Gastroesophageal sphincter (tissue), 4 donors: Measurements from ENCODE around the gene POLN. TPM values are rescaled to one million over a fixed set of nuclear protein-coding genes. Genes with fewer than 3 reads are reported as not detected.

Experiments used
- ATAC-seq: fragments of 150-250 bp; one replicate; pipeline ENCODE4 v1.9.1; 2016; ENCODE audit warnings: mild to moderate bottlenecking, moderate library complexity
- H3K27ac ChIP-seq, 4 donors: fragments of 200-600 bp; sonication (generic) in 3 of 4; 1 replicate in 3 of 4; 2 replicates in 1 of 4; pipeline ENCODE4 v1.5.1; 2016 to 2019
- H3K27me3 ChIP-seq: fragments of 200-600 bp; sonication (generic); one replicate; pipeline ENCODE4 v1.5.1; 2019
- H3K36me3 ChIP-seq, 2 donors: fragments of 200-600 bp; sonication (generic); one replicate each; pipeline ENCODE4 v1.5.1; 2019; ENCODE audit warnings: control low read depth in 1 of 2
- H3K4me1 ChIP-seq, 3 donors: fragments of 200-600 bp; sonication (generic); 1 replicate in 2 of 3; 2 replicates in 1 of 3; pipeline ENCODE4 v1.5.1; 2016 to 2019; ENCODE audit warnings: control low read depth in 2 of 3
- H3K4me3 ChIP-seq, 2 donors: fragments of 200-600 bp; sonication (generic); one replicate each; pipeline ENCODE4 v1.5.1; 2019; ENCODE audit warnings: mild to moderate bottlenecking in 1 of 2, moderate library complexity in 1 of 2
- H3K9me3 ChIP-seq, 3 donors: fragments of 200-600 bp; sonication (generic); one replicate each; pipeline ENCODE4 v1.5.1; 2017 to 2019; ENCODE audit warnings: control low read depth in 2 of 3
- CTCF ChIP-seq, 4 experiments: fragments of 200-600 bp in 2 of 4; fragments of 450-650 bp in 2 of 4; sonication (generic) in 1 of 4; IDR thresholded peaks; one replicate each; pipeline ENCODE4 v1.5.1; 2017 to 2019; ENCODE audit warnings: antibody characterized with exemption in 4 of 4, mild to moderate bottlenecking in 2 of 4, moderate library complexity in 2 of 4
- EP300 ChIP-seq: sonication (generic); formaldehyde crosslinking; IDR thresholded peaks from one replicate; pipeline ENCODE4 v1.6.1; 2017; ENCODE audit warnings: antibody characterized with exemption, mild to moderate bottlenecking
- POLR2A ChIP-seq, 2 donors: fragments of 450-650 bp; IDR thresholded peaks; one replicate each; pipeline ENCODE4 v1.6.1; 2017; ENCODE audit warnings: antibody characterized with exemption in 2 of 2, mild to moderate bottlenecking in 2 of 2, moderate library complexity in 1 of 2
- POLR2AphosphoS5 ChIP-seq: sonication (generic); formaldehyde crosslinking; IDR thresholded peaks from one replicate; pipeline ENCODE4 v1.6.1; 2017; ENCODE audit warnings: antibody characterized with exemption
- WGBS, 2 donors: methylation state at CpG; one replicate each; pipeline ENCODE4 v1.1.5; 2018; ENCODE audit warnings: low coverage in 1 of 2; 5-methylcytosine and 5-hydroxymethylcytosine counted together
- total RNA-seq, 4 donors: library from RNA; depleted of rRNA; stranded (reverse); fragments of >200 nt; gene quantifications; one replicate each; pipeline ENCODE4 v1.1.0, GENCODE V29; 2016

Gene POLN
- total RNA-seq, 4 donors from 2014 or later, result 1.5 to 4.6 (median 2.6) TPM

GRCh38 chr4:2065106-2065930 lies 176.6 kb downstream of the POLN start:
- ATAC-seq, result no peak
- 75% methylated on average over 8 of the region's 24 CpGs; no CpG with 5 or more reads in 1 of the 2 donors for WGBS, 2 donors
- TF ChIP-seq POLR2AphosphoS5 (no peak), EP300 (no peak), CTCF (IDR thresholded peaks at IDR 0.05) (no peak), POLR2A (IDR thresholded peaks at IDR 0.05) (no peak)
- H3K27ac ChIP-seq, result no peak overlapping the region
- H3K36me3 ChIP-seq, result no peaks in the 10 kb centered on the region
- H3K4me1 ChIP-seq, result peaks cover 0 to 8% (median 0%) of the 10 kb centered on the region in 3 donors
- H3K4me3 ChIP-seq, result no peak overlapping the region
- peaks cover 99% of the 10 kb centered on the region for H3K27me3 ChIP-seq
- H3K9me3 ChIP-seq, result no peaks in the 10 kb centered on the region

GRCh38 chr4:2064276-2064991 lies 177.5 kb downstream of the POLN start:
- Histone ChIP-seq H3K27ac (no peak overlapping the region), H3K36me3 (no peaks in the 10 kb centered on the region), H3K4me1 (peaks cover 0 to 16% (median 4%) of the 10 kb centered on the region in 3 donors), H3K4me3 (no peak overlapping the region), H3K27me3 (peaks cover 98% of the 10 kb centered on the region), H3K9me3 (no peaks in the 10 kb centered on the region)
- WGBS, 2 donors, result 89% methylated on average over 3 of the region's 40 CpGs; no CpG with 5 or more reads in 1 of the 2 donors
- no peak for TF ChIP-seq POLR2A (IDR thresholded peaks at IDR 0.05)
- TF ChIP-seq CTCF (IDR thresholded peaks at IDR 0.05), result no peak
- TF ChIP-seq EP300, result no peak
- TF ChIP-seq POLR2AphosphoS5, result no peak
- no peak for ATAC-seq

- no peak for ATAC-seq
- no peak overlapping the region for H3K27ac ChIP-seq
- H3K9me3 ChIP-seq, result no peaks in the 10 kb centered on the region
- TF ChIP-seq POLR2A (IDR thresholded peaks at IDR 0.05) (no peak), EP300 (no peak), POLR2AphosphoS5 (no peak), CTCF (IDR thresholded peaks at IDR 0.05) (no peak)
- H3K36me3 ChIP-seq, result no peaks in the 10 kb centered on the region
- H3K27me3 ChIP-seq, result peaks cover 92% of the 10 kb centered on the region
- H3K4me1 ChIP-seq, result peaks cover 0 to 17% (median 4%) of the 10 kb centered on the region in 3 donors
- no peak overlapping the region for H3K4me3 ChIP-seq
- 93% methylated on average over 27 of the region's 53 CpGs; no CpG with 5 or more reads in 1 of the 2 donors for WGBS, 2 donors
Observed at GRCh38 chr4:2063557-2064275, 178.2 kb downstream of the POLN start.

- no peaks in the 10 kb centered on the region for H3K36me3 ChIP-seq
- no peak overlapping the region for H3K4me3 ChIP-seq
- H3K27me3 ChIP-seq, result peaks cover 92% of the 10 kb centered on the region
- no peak overlapping the region for H3K27ac ChIP-seq
- TF ChIP-seq POLR2A (IDR thresholded peaks at IDR 0.05) (no peak), EP300 (no peak), CTCF (IDR thresholded peaks at IDR 0.05) (no peak), POLR2AphosphoS5 (no peak)
- peaks cover 0 to 24% (median 4%) of the 10 kb centered on the region in 3 donors for H3K4me1 ChIP-seq
- H3K9me3 ChIP-seq, result no peaks in the 10 kb centered on the region
- 33% methylated on average over 1 of the region's 16 CpGs; no CpG with 5 or more reads in 1 of the 2 donors for WGBS, 2 donors
- no peak for ATAC-seq
Observed at GRCh38 chr4:2062808-2063524, 179.0 kb downstream of the POLN start.
